Measurements from ENCODE around the gene CLDN14. TPM values are rescaled to one million over a fixed set of nuclear protein-coding genes. Genes with fewer than 3 reads are reported as not detected.

CLDN14 gene
- polyA plus RNA-seq, 2 donors: 0.04 TPM; not detected in 1

DNA sequence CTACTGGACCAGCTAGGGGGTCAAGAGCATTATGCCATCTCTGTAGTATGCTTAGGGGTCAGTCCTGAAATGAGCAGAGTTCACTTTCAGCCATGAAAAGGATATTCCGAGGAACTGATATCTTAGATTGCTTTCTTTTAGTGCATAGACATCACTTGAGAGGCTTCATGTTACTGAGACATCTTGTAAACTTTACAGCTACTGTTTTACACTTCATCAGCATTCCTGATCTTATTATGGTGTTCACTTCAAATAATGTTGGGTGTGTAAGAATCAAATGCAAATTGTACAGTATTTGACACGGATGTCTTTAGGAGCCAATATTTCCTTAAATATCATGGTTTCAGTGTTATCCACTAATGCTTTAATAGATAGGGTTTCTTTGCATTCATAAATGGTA, 22.4 kb upstream of the CLDN14 start:
- H3K4me3 ChIP-seq (ENCODE audit: low read depth in 1 of 2, low read length in 2 of 2): no peak overlapping the region
- no peaks in the 10 kb centered on the region for H3K36me3 ChIP-seq (ENCODE audit: control insufficient read depth in 2 of 2, insufficient read depth in 2 of 2, low read length in 1 of 2)
- H3K27me3 ChIP-seq (ENCODE audit: control insufficient read depth in 1 of 2, insufficient read depth in 2 of 2, low read length in 2 of 2): no peaks in the 10 kb centered on the region
- no peaks in the 10 kb centered on the region for H3K9me3 ChIP-seq (ENCODE audit: control insufficient read depth in 2 of 2, insufficient read depth in 1 of 2, low read depth in 1 of 2, low read length in 1 of 2)
- WGBS, 2 donors: 74 to 83% methylated on average over 2 of the region's 2 CpGs
- H3K27ac ChIP-seq (ENCODE audit: low read depth in 2 of 2, low read length in 1 of 2): no peak overlapping the region
- peaks cover 0 to 3% of the 10 kb centered on the region in 2 donors for H3K4me1 ChIP-seq (ENCODE audit: control insufficient read depth in 2 of 2, insufficient read depth in 2 of 2, low read length in 1 of 2)

DNA sequence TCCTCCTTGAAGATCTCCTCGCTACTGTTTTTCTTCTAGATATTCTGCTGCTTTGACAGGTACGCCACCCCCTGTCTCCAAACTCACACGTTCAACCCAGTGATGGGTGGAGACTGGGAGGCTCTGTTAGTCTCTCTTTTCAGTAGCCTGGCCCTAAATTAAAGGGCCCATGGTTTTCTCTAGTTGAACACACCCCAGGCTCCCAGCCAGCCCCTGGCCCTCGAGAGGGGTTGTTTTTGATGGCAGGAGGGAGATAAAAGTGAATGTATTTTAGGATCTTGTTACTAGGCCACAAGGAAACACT, 21.6 kb upstream of the CLDN14 start:
- H3K27me3 ChIP-seq (ENCODE audit: control insufficient read depth in 1 of 2, insufficient read depth in 2 of 2, low read length in 2 of 2): no peaks in the 10 kb centered on the region
- peaks cover 0 to 2% of the 10 kb centered on the region in 2 donors for H3K4me1 ChIP-seq (ENCODE audit: control insufficient read depth in 2 of 2, insufficient read depth in 2 of 2, low read length in 1 of 2)
- peak overlapping the region; percentile 4 to 29 for H3K27ac ChIP-seq (ENCODE audit: low read depth in 2 of 2, low read length in 1 of 2)
- no peak overlapping the region for H3K4me3 ChIP-seq (ENCODE audit: low read depth in 1 of 2, low read length in 2 of 2)
- WGBS, 2 donors: 46 to 48% methylated on average over 4 of the region's 4 CpGs
- no peaks in the 10 kb centered on the region for H3K9me3 ChIP-seq (ENCODE audit: control insufficient read depth in 2 of 2, insufficient read depth in 1 of 2, low read depth in 1 of 2, low read length in 1 of 2)
- H3K36me3 ChIP-seq (ENCODE audit: control insufficient read depth in 2 of 2, insufficient read depth in 2 of 2, low read length in 1 of 2): no peaks in the 10 kb centered on the region

- WGBS, 2 donors: 48 to 51% methylated on average over 25 of the region's 25 CpGs
Observed at GRCh38 chr21:36499578-36500471, 19.9 kb upstream of the CLDN14 start.

DNA sequence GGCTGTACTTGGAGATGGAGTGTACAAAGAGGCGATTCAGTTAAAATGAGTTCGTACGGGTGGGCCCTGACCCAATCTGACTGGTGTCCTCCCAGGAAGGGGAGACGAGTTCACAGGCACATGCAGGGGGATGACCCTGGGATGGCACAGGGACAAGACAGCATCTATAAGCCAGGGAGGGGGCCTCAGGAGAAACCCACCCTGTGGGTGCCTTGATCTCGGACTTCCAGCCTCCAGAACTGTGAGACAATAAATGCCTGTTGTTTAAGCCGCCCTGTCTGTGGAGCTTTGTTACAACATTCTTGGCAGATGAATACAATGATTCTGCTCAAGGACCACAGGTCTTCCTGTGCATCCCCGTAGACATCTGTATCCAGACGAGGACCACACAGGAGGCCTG, 14.6 kb upstream of the CLDN14 start:
- no peaks in the 10 kb centered on the region for H3K27me3 ChIP-seq (ENCODE audit: control insufficient read depth in 1 of 2, insufficient read depth in 2 of 2, low read length in 2 of 2)
- H3K4me1 ChIP-seq (ENCODE audit: control insufficient read depth in 2 of 2, insufficient read depth in 2 of 2, low read length in 1 of 2): no peaks in the 10 kb centered on the region
- 86 to 89% methylated on average over 8 of the region's 8 CpGs for WGBS, 2 donors
- H3K9me3 ChIP-seq (ENCODE audit: control insufficient read depth in 2 of 2, insufficient read depth in 1 of 2, low read depth in 1 of 2, low read length in 1 of 2): peaks cover 0 to 4% of the 10 kb centered on the region in 2 donors
- H3K27ac ChIP-seq (ENCODE audit: low read depth in 2 of 2, low read length in 1 of 2): no peak overlapping the region
- no peaks in the 10 kb centered on the region for H3K36me3 ChIP-seq (ENCODE audit: control insufficient read depth in 2 of 2, insufficient read depth in 2 of 2, low read length in 1 of 2)
- no peak overlapping the region for H3K4me3 ChIP-seq (ENCODE audit: low read depth in 1 of 2, low read length in 2 of 2)

More at GRCh38 chr21:36499578-36500471, 19.9 kb upstream of the CLDN14 start:
- Histone ChIP-seq H3K9me3 (ENCODE audit: control insufficient read depth in 2 of 2, insufficient read depth in 1 of 2, low read depth in 1 of 2, low read length in 1 of 2) (no peaks in the 10 kb centered on the region), H3K4me3 (ENCODE audit: low read depth in 1 of 2, low read length in 2 of 2) (no peak overlapping the region), H3K27ac (ENCODE audit: low read depth in 2 of 2, low read length in 1 of 2) (peak overlapping the region; percentile 66 to 75), H3K36me3 (ENCODE audit: control insufficient read depth in 2 of 2, insufficient read depth in 2 of 2, low read length in 1 of 2) (no peaks in the 10 kb centered on the region), H3K27me3 (ENCODE audit: control insufficient read depth in 1 of 2, insufficient read depth in 2 of 2, low read length in 2 of 2) (no peaks in the 10 kb centered on the region), H3K4me1 (ENCODE audit: control insufficient read depth in 2 of 2, insufficient read depth in 2 of 2, low read length in 1 of 2) (peaks cover 0 to 2% of the 10 kb centered on the region in 2 donors)

DNA sequence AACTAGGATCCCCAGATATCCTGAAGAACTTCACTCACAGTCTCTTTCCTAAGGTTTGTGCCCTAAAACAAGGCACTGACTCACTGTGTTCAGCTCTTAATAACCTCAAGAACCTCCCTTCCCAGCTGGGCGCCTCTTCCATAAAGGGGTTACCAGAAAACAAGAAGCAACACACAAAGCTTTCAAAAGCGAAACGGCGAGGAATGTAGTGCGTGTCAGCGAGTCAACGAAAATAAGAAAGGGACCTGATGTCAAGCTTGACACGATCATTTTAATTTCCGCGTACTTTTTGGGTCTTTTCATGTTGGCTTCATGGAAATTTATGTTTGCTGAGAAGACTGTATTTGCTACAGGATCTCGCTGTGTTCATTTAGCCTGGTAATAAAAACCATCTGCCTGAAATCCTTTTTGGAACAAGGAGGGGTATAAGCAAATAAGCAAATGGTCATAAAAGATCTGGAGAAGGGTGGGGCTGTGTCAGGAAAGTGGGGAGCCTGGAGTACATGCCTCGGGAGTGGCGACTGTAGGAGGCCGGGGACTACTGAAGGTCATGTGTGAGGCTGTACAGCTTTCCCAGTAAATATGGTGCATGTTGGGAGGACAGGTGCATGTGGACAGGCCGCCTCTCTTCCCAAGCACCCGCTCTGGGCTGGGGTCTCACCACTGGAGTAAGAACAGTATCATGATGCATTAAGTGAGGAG, 11.4 kb upstream of the CLDN14 start:
- H3K27ac ChIP-seq (ENCODE audit: low read depth in 2 of 2, low read length in 1 of 2): no peak overlapping the region
- no peaks in the 10 kb centered on the region for H3K27me3 ChIP-seq (ENCODE audit: control insufficient read depth in 1 of 2, insufficient read depth in 2 of 2, low read length in 2 of 2)
- H3K36me3 ChIP-seq (ENCODE audit: control insufficient read depth in 2 of 2, insufficient read depth in 2 of 2, low read length in 1 of 2): no peaks in the 10 kb centered on the region
- peaks cover 0 to 4% of the 10 kb centered on the region in 2 donors for H3K9me3 ChIP-seq (ENCODE audit: control insufficient read depth in 2 of 2, insufficient read depth in 1 of 2, low read depth in 1 of 2, low read length in 1 of 2)
- no peak overlapping the region for H3K4me3 ChIP-seq (ENCODE audit: low read depth in 1 of 2, low read length in 2 of 2)
- no peaks in the 10 kb centered on the region for H3K4me1 ChIP-seq (ENCODE audit: control insufficient read depth in 2 of 2, insufficient read depth in 2 of 2, low read length in 1 of 2)
- 70 to 71% methylated on average over 16 of the region's 16 CpGs for WGBS, 2 donors

DNA sequence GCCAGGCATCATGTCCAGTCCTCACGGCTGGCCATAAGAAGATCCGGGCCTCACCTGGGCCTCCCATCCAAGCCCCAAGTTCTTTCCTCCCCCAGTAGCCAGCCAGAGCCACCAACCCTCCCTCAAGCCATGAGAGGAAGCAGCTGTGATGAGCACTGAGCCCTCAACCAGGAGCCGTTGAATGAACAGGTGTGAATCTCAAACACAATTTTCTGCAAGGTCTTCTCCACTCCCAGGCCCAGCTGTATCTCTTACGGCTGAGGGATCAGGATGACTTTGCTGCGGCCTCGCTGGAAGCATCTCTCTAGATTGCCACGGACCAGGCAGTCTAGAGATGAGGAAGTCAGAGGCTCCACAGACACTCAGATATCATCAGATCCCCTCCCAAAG, 9.8 kb upstream of the CLDN14 start:
- no peak overlapping the region for H3K4me3 ChIP-seq (ENCODE audit: low read depth in 1 of 2, low read length in 2 of 2)
- H3K9me3 ChIP-seq (ENCODE audit: control insufficient read depth in 2 of 2, insufficient read depth in 1 of 2, low read depth in 1 of 2, low read length in 1 of 2): peaks cover 0 to 4% of the 10 kb centered on the region in 2 donors
- H3K27me3 ChIP-seq (ENCODE audit: control insufficient read depth in 1 of 2, insufficient read depth in 2 of 2, low read length in 2 of 2): no peaks in the 10 kb centered on the region
- 86 to 87% methylated on average over 7 of the region's 7 CpGs for WGBS, 2 donors
- no peaks in the 10 kb centered on the region for H3K36me3 ChIP-seq (ENCODE audit: control insufficient read depth in 2 of 2, insufficient read depth in 2 of 2, low read length in 1 of 2)
- no peaks in the 10 kb centered on the region for H3K4me1 ChIP-seq (ENCODE audit: control insufficient read depth in 2 of 2, insufficient read depth in 2 of 2, low read length in 1 of 2)
- no peak overlapping the region for H3K27ac ChIP-seq (ENCODE audit: low read depth in 2 of 2, low read length in 1 of 2)

GRCh38 chr21:36489103-36489775, 9.3 kb upstream of the CLDN14 start:
- no peaks in the 10 kb centered on the region for H3K4me1 ChIP-seq (ENCODE audit: control insufficient read depth in 2 of 2, insufficient read depth in 2 of 2, low read length in 1 of 2)
- H3K27ac ChIP-seq (ENCODE audit: low read depth in 2 of 2, low read length in 1 of 2): no peak overlapping the region
- H3K36me3 ChIP-seq (ENCODE audit: control insufficient read depth in 2 of 2, insufficient read depth in 2 of 2, low read length in 1 of 2): no peaks in the 10 kb centered on the region
- WGBS, 2 donors: 76 to 83% methylated on average over 10 of the region's 10 CpGs
- no peaks in the 10 kb centered on the region for H3K27me3 ChIP-seq (ENCODE audit: control insufficient read depth in 1 of 2, insufficient read depth in 2 of 2, low read length in 2 of 2)
- peaks cover 0 to 4% of the 10 kb centered on the region in 2 donors for H3K9me3 ChIP-seq (ENCODE audit: control insufficient read depth in 2 of 2, insufficient read depth in 1 of 2, low read depth in 1 of 2, low read length in 1 of 2)
- no peak overlapping the region for H3K4me3 ChIP-seq (ENCODE audit: low read depth in 1 of 2, low read length in 2 of 2)

GRCh38 chr21:36487641-36488307, 7.9 kb upstream of the CLDN14 start:
- Histone ChIP-seq H3K27ac (ENCODE audit: low read depth in 2 of 2, low read length in 1 of 2) (no peak overlapping the region), H3K27me3 (ENCODE audit: control insufficient read depth in 1 of 2, insufficient read depth in 2 of 2, low read length in 2 of 2) (no peaks in the 10 kb centered on the region), H3K9me3 (ENCODE audit: control insufficient read depth in 2 of 2, insufficient read depth in 1 of 2, low read depth in 1 of 2, low read length in 1 of 2) (no peaks in the 10 kb centered on the region), H3K4me3 (ENCODE audit: low read depth in 1 of 2, low read length in 2 of 2) (no peak overlapping the region), H3K36me3 (ENCODE audit: control insufficient read depth in 2 of 2, insufficient read depth in 2 of 2, low read length in 1 of 2) (no peaks in the 10 kb centered on the region), H3K4me1 (ENCODE audit: control insufficient read depth in 2 of 2, insufficient read depth in 2 of 2, low read length in 1 of 2) (no peaks in the 10 kb centered on the region)
- WGBS, 2 donors: 27 to 34% methylated on average over 6 of the region's 6 CpGs

- H3K9me3 ChIP-seq (ENCODE audit: control insufficient read depth in 2 of 2, insufficient read depth in 1 of 2, low read depth in 1 of 2, low read length in 1 of 2): no peaks in the 10 kb centered on the region
- WGBS, 2 donors: 83 to 84% methylated on average over 9 of the region's 9 CpGs
Observed at GRCh38 chr21:36486246-36486645, 6.3 kb upstream of the CLDN14 start.

More at GRCh38 chr21:36486246-36486645, 6.3 kb upstream of the CLDN14 start:
- Histone ChIP-seq H3K4me3 (ENCODE audit: low read depth in 1 of 2, low read length in 2 of 2) (no peak overlapping the region), H3K4me1 (ENCODE audit: control insufficient read depth in 2 of 2, insufficient read depth in 2 of 2, low read length in 1 of 2) (no peaks in the 10 kb centered on the region), H3K36me3 (ENCODE audit: control insufficient read depth in 2 of 2, insufficient read depth in 2 of 2, low read length in 1 of 2) (no peaks in the 10 kb centered on the region), H3K27ac (ENCODE audit: low read depth in 2 of 2, low read length in 1 of 2) (no peak overlapping the region), H3K27me3 (ENCODE audit: control insufficient read depth in 1 of 2, insufficient read depth in 2 of 2, low read length in 2 of 2) (no peaks in the 10 kb centered on the region)

Data from esophagus (tissue), 2 donors.